PC-9 (cell line): ENCODE results near the gene POLRMT. TPM values are rescaled to one million over a fixed set of nuclear protein-coding genes. Genes with fewer than 3 reads are reported as not detected.

Source experiments
- BruUV-seq: library from RNA; stranded (reverse); fragments of 400-500 nt; replicated peaks from 2 replicates; lab custom pipeline; 2021; lab: Mats Ljungman, UMichigan
- CTCF ChIA-PET: fragments of 300-600 bp; sonication (Branson Sonifier 250); formaldehyde crosslinking; loops from one replicate; lab custom pipeline; 2022; ENCODE audit warnings: antibody characterized with exemption; lab: Charles Lee
- POLR2A ChIA-PET: fragments of 300-600 bp; sonication (Branson Sonifier 250); formaldehyde crosslinking; loops from one replicate; lab custom pipeline; 2022; ENCODE audit warnings: antibody characterized with exemption; ENCODE audit not compliant: unreplicated experiment; lab: Charles Lee
- DNase-seq, 2 experiments: peaks; one replicate each; pipeline versions ENCODE4 v3.0.0 to v3.0.0-alpha.2; 2015 to 2022; ENCODE audit warnings: mixed read lengths in 1 of 2
- H2AFZ ChIP-seq: fragments of 200-600 bp; sonication (generic); 2 replicates; pipeline ENCODE4 v1.8.1; 2017; ENCODE audit warnings: antibody characterized with exemption
- H3F3A ChIP-seq: fragments of 200-600 bp; sonication (generic); 2 replicates; pipeline ENCODE4 v1.8.1; 2017; ENCODE audit warnings: antibody characterized with exemption, mild to moderate bottlenecking, low read depth; ENCODE audit not compliant: insufficient read depth
- H3K27ac ChIP-seq: fragments of 200-600 bp; sonication (generic); 2 replicates; pipeline ENCODE4 v1.6.1; 2016; ENCODE audit warnings: mixed run types
- H3K27me3 ChIP-seq: fragments of 200-600 bp; sonication (generic); 2 replicates; pipeline ENCODE4 v1.6.1; 2016; ENCODE audit warnings: low read depth, mixed run types; ENCODE audit not compliant: insufficient read depth
- H3K36me3 ChIP-seq: fragments of 200-600 bp; sonication (generic); 2 replicates; pipeline ENCODE4 v1.6.1; 2016; ENCODE audit warnings: low read depth, mixed run types
- H3K4me1 ChIP-seq: fragments of 200-600 bp; sonication (generic); replicated peaks from 2 replicates; pipeline ENCODE4 v1.6.1; 2016; ENCODE audit warnings: mixed run types; ENCODE audit not compliant: insufficient read depth
- H3K4me2 ChIP-seq: fragments of 200-600 bp; sonication (generic); 2 replicates; pipeline ENCODE4 v1.6.1; 2017; ENCODE audit warnings: mixed run types
- H3K4me3 ChIP-seq: fragments of 200-600 bp; sonication (generic); 2 replicates; pipeline ENCODE4 v1.6.1; 2016; ENCODE audit warnings: mixed run types
- H3K79me2 ChIP-seq: fragments of 200-600 bp; sonication (generic); 2 replicates; pipeline ENCODE4 v1.6.1; 2017; ENCODE audit warnings: low read depth, mixed run types
- H3K9me2 ChIP-seq: fragments of 200-600 bp; sonication (generic); 2 replicates; pipeline ENCODE4 v1.8.1; 2017; ENCODE audit warnings: mild to moderate bottlenecking; ENCODE audit not compliant: insufficient read depth
- H3K9me3 ChIP-seq: fragments of 200-600 bp; sonication (generic); 2 replicates; pipeline ENCODE4 v1.8.1; 2016; ENCODE audit warnings: low read depth; ENCODE audit not compliant: insufficient read depth
- H4K20me1 ChIP-seq: fragments of 200-600 bp; sonication (generic); 2 replicates; pipeline ENCODE4 v1.8.1; 2017; ENCODE audit not compliant: insufficient read depth
- EZH2 ChIP-seq: fragments of 200-600 bp; sonication (generic); IDR thresholded peaks from 2 replicates; pipeline ENCODE4 v1.8.0; 2017; ENCODE audit warnings: antibody characterized with exemption, low read depth
- intact Hi-C: fragments of 100-400 bp; cut with micrococcal nuclease; formaldehyde crosslinking; loops from one replicate; pipeline ENCODE4 v1.10.0; 2022; ENCODE audit not compliant: unreplicated experiment
- total RNA-seq: library from RNA; stranded (reverse); gene quantifications from 2 replicates; pipeline ENCODE4 v1.2.3, GENCODE V29; 2021
- TF ChIP-seq, protein P1 (sequence below): fragments of 200-600 bp; sonication (generic); conservative IDR thresholded peaks from 2 replicates; pipeline ENCODE4 v1.6.1; 2017; ENCODE audit warnings: mixed run types, antibody characterized with exemption, mild to moderate bottlenecking, moderate library complexity

POLRMT gene
- total RNA-seq, 1 experiment from 2014 or later, result 46.4 TPM

GRCh38 chr19:593505-593904 is 39.8 kb downstream of the POLRMT start:
- peaks cover 6% of the 10 kb centered on the region for H4K20me1 ChIP-seq
- no peaks in the 10 kb centered on the region for H3K36me3 ChIP-seq
- ChIA-PET CTCF (no interaction called here), POLR2A (no interaction called here)
- no peak overlapping the region for H2AFZ ChIP-seq
- H3K4me1 ChIP-seq, result peaks cover 8% of the 10 kb centered on the region; the same call in 1 of the 2 replicates
- peaks cover 9% of the 10 kb centered on the region; the same call in 1 of the 2 replicates for H3F3A ChIP-seq
- no peak overlapping the region for H3K27ac ChIP-seq
- no TSS peak for BruUV-seq
- TF ChIP-seq, protein P1, sequence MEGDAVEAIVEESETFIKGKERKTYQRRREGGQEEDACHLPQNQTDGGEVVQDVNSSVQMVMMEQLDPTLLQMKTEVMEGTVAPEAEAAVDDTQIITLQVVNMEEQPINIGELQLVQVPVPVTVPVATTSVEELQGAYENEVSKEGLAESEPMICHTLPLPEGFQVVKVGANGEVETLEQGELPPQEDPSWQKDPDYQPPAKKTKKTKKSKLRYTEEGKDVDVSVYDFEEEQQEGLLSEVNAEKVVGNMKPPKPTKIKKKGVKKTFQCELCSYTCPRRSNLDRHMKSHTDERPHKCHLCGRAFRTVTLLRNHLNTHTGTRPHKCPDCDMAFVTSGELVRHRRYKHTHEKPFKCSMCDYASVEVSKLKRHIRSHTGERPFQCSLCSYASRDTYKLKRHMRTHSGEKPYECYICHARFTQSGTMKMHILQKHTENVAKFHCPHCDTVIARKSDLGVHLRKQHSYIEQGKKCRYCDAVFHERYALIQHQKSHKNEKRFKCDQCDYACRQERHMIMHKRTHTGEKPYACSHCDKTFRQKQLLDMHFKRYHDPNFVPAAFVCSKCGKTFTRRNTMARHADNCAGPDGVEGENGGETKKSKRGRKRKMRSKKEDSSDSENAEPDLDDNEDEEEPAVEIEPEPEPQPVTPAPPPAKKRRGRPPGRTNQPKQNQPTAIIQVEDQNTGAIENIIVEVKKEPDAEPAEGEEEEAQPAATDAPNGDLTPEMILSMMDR, result no peak
- TF ChIP-seq EZH2, result no peak
- peaks cover 31% of the 10 kb centered on the region for H3K27me3 ChIP-seq
- no peak for DNase-seq
- intact Hi-C loops, result no loop called here
- no peaks in the 10 kb centered on the region for H3K9me2 ChIP-seq
- H3K9me3 ChIP-seq, result no peaks in the 10 kb centered on the region
- H3K4me2 ChIP-seq, result no peak overlapping the region
- H3K79me2 ChIP-seq, result no peaks in the 10 kb centered on the region
- H3K4me3 ChIP-seq, result no peak overlapping the region

- Histone ChIP-seq H3K79me2 (no peaks in the 10 kb centered on the region), H3K4me2 (no peak overlapping the region), H4K20me1 (peaks cover 6% of the 10 kb centered on the region), H3K27ac (no peak overlapping the region), H3K4me3 (no peak overlapping the region), H3K9me2 (no peaks in the 10 kb centered on the region), H3K36me3 (no peaks in the 10 kb centered on the region), H3K4me1 (peaks cover 12% of the 10 kb centered on the region; the same call in 1 of the 2 replicates), H3K9me3 (no peaks in the 10 kb centered on the region), H3K27me3 (peaks cover 33% of the 10 kb centered on the region), H3F3A (peaks cover 9% of the 10 kb centered on the region; the same call in 1 of the 2 replicates), H2AFZ (no peak overlapping the region)
- no peak for TF ChIP-seq EZH2
- TF ChIP-seq, protein P1, result no peak
- intact Hi-C loops, result no loop called here
- BruUV-seq, result no TSS peak
- ChIA-PET POLR2A (no interaction called here), CTCF (no interaction called here)
- DNase-seq, result no peak
Measured at GRCh38 chr19:593055-593454, 40.3 kb downstream of the POLRMT start.

DNA sequence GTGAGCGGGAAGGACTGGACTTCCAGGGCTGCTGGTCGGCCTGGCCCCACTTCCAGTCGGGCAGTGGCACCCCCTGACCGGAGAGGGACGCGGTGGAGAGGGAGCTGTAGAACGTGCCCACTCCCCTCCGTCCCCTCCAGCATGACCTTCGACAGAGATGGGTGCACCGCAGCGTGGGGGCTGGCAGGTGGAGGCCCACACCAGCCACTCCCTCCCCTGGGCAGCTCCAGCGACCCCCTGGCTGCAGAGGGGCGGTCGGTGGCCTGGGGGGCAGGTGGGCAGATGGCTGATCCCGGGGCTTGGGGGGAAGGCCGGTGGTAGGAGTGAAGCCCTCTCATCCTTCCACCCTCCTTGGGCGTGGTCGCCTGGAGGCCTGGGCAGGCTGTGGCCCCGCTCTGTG is 41.2 kb downstream of the POLRMT start:
- POLR2A ChIA-PET, result no interaction called here
- no peak overlapping the region for H3K4me2 ChIP-seq
- DNase-seq, result no peak
- H2AFZ ChIP-seq, result no peak overlapping the region
- no peak overlapping the region for H3K4me3 ChIP-seq
- peaks cover 6% of the 10 kb centered on the region for H4K20me1 ChIP-seq
- CTCF ChIA-PET, result no interaction called here
- no peaks in the 10 kb centered on the region for H3K36me3 ChIP-seq
- peaks cover 16% of the 10 kb centered on the region; the same call in 1 of the 2 replicates for H3F3A ChIP-seq
- H3K27me3 ChIP-seq, result peaks cover 33% of the 10 kb centered on the region
- peaks cover 15% of the 10 kb centered on the region; the same call in 1 of the 2 replicates for H3K4me1 ChIP-seq
- no peaks in the 10 kb centered on the region for H3K9me3 ChIP-seq
- no TSS peak for BruUV-seq
- H3K27ac ChIP-seq, result no peak overlapping the region
- no peaks in the 10 kb centered on the region for H3K9me2 ChIP-seq
- intact Hi-C loops, result no loop called here
- TF ChIP-seq EZH2, result no peak
- TF ChIP-seq, protein P1, result no peak
- H3K79me2 ChIP-seq, result no peaks in the 10 kb centered on the region
